GM19328 (cell line): ENCODE measurements around the gene MID2.
"Not testable (repeated sequence)": the region's sequence is repeated elsewhere in the genome, so short reads cannot be mapped to it uniquely, and the experiment has no call there.

Experiments
- ATAC-seq: cut with Tn5 transposase; IDR thresholded peaks from one replicate; pipeline ENCODE4 v1.9.1; 2021; ENCODE audit warnings: mild to moderate bottlenecking, moderate library complexity; ENCODE audit not compliant: unreplicated experiment

MID2 gene

GRCh38 chrX:107940095-107940494, 114.4 kb downstream of the MID2 start:
- no peak for ATAC-seq

- ATAC-seq, result not testable (repeated sequence)
Measured at GRCh38 chrX:107955337-107955736, 129.7 kb downstream of the MID2 start.

GRCh38 chrX:107968623-107969022, 143.0 kb downstream of the MID2 start:
- no peak for ATAC-seq

GRCh38 chrX:107970073-107970472, 144.4 kb downstream of the MID2 start:
- no peak for ATAC-seq

- ATAC-seq, result no peak
Measured at GRCh38 chrX:107971636-107972035, 146.0 kb downstream of the MID2 start.
